GM19463 (cell line): Measurements from ENCODE around the gene PRKCH.

ENCODE experiments used
- ATAC-seq: cut with Tn5 transposase; IDR thresholded peaks from one replicate; pipeline ENCODE4 v1.9.1; 2021; ENCODE audit warnings: mild to moderate bottlenecking, moderate library complexity; ENCODE audit not compliant: unreplicated experiment

Gene PRKCH

GRCh38 chr14:61360796-61361525 lies 39.6 kb downstream of the PRKCH start:
- ATAC-seq = no peak

- ATAC-seq = no peak
Observed at GRCh38 chr14:61362072-61362750, 40.8 kb downstream of the PRKCH start.

- ATAC-seq = no peak
Observed at GRCh38 chr14:61364243-61364642, 42.9 kb downstream of the PRKCH start.

- no peak for ATAC-seq
Observed at GRCh38 chr14:61365667-61366212, 44.4 kb downstream of the PRKCH start.

DNA sequence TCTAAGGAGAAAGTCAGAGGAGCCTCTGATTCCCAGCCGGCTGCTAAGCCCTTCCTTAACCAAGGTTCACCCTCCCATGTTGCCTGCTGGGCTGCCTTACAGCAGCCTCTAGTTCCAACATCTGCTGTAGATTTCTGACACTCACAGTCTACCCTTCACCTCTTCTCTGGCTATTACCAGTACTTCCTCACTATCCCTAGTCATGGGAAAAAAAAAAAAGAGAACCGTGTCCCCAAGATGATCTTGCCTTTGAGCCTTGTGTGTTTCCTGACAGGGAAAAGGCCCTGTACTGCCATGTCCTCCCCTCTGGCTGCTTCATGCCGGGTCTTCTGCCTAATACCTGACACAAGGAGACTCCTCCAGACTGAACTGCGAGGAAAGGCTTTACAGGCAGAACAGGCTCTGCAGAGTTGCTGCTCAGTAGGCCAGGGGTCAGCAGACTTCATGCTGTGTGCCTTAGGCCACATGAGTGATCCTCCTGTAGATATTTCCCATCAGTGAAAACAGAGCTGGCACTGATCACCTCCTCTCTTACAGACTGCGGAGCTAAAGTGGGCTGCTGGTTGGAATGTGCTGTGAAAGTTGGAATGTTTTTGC lies 46.8 kb downstream of the PRKCH start:
- ATAC-seq = no peak

DNA sequence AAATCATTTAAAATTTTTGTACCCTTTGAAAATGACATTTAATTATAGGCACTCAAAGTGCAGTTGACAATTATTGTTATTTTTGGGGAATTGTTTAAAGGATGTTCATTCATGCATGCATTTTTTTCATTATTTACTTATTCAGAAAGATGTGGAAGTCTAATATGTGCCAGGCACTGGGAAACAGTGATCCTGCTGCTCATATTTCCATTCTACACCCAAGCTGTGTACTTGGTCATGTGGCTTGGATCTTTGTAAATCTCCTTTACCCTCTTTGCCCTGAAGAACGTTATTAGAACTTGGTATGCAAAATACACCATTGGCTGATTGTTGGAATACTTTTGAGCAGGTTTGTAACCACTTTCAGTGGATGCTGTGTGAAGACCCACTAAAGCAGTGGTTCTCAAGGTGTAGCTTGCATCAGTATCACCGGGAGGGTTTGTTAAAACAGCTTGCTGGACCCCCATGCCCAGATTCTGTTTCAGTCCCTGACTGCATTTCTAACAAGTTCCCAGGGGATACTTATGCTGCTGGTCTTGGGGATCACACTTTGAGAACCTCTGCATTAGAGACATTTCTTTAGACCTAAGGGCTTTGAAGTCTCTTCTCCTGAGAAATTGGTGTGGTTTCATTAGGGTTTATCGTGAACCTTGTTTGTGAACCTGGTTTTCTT lies 47.5 kb downstream of the PRKCH start:
- no peak for ATAC-seq

DNA sequence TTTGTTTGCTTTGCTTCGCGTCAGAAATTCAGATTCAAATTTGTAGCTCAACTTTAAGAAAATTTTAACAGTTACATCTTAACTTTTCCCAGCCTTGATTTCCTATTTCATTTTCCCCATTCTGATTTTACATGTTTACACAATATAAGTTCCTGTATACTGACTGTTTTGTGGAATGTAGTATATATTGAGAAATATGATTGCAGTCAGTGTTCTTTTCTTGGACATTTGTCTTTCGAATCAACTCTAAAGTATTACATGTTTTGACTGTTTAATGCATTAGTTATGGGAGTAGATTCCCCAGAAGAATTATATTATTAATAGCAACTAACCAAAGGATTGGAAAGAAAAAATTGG lies 48.1 kb downstream of the PRKCH start:
- no peak for ATAC-seq

DNA sequence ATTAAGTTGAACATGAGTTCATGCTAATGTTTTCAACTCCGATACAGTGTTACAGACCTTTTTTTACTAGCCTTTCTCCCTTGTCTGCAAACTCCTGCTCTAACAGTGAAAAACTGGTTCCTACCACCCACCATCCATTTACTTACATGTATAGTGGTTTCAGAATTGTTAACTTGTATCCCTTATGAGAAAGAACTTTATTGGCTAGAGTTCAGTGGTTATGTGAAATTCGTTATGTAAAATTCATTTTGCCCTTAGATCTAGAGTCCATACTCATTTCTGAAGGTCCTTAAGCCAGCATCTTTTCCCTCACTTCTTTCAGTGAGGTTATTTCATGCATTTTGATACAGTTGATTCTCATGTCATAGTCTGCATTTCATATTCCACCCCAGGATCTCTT lies 51.0 kb downstream of the PRKCH start:
- no peak for ATAC-seq

DNA sequence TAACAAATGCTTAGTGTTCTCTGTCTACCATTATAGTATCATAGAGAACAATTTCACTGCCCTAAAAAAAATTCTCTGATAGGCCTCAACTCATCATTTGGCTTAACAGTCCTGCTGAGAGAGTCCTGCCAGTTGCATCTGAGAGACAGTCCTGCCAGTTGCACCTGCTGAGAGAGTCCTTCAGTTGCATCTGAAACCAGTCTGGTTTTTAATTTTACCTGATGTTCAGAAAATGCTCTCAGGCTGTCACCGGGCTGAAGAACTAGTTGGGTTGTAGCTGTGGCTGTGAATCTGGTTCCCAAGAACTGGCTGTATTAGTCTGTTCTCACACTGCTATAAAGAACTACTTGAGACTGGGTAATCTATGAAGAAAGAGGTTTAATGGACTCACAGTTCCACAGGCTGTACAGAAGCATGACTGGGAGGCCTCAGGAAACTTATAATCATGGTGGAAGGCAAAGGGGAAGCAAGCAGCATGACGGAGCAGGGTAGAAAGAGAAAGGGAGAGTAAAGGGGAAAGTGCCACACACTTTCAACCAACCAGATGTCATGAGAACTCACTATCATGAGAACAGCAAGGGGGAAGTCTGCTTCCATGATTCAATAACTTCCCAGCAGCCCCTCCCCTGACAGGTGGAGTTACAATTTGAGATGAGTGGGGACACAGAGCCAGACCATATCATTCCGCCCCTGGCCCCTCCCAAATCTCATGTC lies 51.6 kb downstream of the PRKCH start:
- no peak for ATAC-seq

DNA sequence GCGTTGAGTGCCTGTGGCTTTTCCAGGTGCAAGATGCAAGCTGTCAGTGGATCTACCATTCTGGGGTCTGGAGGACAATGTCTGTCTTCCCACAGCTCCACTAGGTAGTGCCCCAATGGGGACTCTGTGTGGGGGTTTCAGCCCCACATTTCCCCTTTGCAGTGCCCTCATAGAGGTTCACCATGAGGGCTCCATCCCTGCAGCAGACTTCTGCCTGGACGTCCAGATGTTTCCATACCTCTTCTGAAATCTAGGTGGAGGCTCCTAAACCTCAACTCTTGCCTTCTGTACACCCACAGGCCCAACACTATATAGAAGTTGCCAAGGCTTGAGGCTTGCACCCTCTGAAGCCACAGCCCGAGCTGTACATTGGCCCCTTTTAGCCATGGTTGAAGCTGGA lies 52.9 kb downstream of the PRKCH start:
- ATAC-seq = no peak

DNA sequence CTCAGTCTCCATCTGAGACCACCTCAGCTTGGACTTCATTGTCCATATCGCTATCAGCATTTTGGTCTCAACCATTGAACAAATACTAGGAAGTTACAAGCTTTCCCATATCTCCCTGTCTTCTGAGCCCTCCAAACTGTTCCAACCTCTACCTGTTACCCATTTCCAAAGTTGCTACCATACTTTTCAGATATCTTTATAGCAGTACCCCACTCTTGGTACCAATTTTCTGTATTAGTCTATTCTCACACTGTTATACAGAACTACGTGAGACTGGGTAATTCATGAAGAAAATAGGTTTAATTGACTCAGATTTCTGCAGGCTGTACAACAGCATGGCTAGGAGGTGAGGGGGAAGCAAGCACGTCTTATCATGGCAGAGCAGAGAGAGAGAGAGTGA lies 53.8 kb downstream of the PRKCH start:
- ATAC-seq = no peak

DNA sequence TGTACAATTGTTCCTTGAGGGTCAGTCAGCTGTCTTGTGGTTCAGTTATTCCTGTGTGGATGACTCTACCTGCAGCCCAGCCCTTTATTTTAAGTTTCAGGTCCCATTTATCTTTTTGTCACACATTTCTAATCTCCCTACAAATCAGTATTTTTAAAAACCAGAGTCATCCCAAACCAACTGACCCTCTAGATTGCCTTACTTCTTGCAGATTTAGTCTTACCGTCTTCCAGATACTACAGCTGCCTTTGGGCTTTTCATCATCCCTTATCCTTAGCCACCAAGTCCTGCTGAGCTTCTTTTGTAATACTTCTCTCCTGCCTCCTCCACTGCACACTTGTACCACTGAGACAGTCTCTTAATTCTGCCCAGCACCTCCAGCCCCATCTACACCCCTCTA lies 54.9 kb downstream of the PRKCH start:
- ATAC-seq = no peak

- ATAC-seq = no peak
Observed at GRCh38 chr14:61377749-61378148, 56.4 kb downstream of the PRKCH start.

DNA sequence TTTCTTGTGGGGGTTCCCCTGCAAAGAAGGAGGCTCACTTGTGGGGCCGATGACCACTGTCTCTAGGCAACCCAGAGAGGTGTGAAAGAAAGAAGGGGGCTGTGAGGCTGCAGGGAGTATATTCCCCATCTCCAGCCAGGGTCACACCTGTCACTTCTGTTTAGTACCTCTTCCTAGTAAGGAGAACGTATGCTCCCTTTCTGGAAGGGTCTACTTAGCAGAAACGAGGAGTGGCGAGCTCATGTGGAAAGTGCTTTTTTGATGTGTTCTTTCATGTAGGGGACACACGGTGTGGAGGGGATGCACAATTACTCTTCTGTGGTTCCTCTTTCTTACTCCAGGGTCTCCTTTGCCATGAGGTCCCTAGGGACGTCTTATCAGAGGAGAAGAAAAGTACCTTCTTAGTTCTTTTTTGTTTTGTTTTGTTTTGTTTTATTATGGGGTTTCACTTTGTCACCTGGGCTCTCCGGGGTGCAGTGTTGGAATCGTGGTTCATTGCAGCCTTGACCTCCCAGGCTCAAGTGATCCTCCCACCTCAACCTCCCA lies 58.3 kb downstream of the PRKCH start:
- ATAC-seq = no peak

DNA sequence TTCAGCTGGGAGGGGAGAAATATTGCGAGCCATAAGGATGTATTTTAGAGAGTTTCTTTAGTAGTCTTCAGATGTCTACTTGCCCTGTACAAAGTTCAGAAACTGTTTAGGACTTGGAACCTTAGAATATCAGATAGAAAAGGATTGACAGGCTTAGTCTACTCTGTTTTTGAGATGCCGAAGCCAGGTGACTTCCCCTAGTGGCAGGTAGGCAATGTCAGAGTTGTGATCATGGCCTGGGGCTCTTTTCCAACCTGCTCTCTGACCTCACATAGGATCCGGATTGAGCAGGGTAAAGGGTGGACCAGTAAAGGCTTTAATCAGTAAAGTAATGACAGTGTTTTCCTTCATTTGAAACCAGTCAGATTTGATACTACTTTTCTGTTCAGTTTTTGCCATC lies 59.6 kb downstream of the PRKCH start:
- no peak for ATAC-seq

DNA sequence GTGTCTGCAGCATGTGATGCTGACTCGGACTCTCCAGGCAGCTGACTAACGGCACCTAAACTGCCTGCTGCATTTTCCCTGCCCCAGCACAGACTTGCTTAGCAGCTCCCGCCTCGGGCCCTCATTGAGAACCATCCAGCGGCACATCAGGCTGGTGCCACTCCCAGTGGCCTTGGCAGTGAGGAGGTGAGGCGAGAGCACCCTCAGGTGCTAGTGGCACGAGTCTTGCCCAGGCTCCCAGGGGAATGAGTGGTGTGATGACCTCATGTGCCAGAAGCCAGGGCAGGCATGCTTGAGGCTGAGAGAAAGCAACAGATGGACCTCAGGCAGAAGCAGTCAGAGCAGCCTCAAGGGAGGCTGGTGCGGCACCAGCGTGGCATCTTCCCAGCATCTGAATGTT lies 60.2 kb downstream of the PRKCH start:
- no peak for ATAC-seq

DNA sequence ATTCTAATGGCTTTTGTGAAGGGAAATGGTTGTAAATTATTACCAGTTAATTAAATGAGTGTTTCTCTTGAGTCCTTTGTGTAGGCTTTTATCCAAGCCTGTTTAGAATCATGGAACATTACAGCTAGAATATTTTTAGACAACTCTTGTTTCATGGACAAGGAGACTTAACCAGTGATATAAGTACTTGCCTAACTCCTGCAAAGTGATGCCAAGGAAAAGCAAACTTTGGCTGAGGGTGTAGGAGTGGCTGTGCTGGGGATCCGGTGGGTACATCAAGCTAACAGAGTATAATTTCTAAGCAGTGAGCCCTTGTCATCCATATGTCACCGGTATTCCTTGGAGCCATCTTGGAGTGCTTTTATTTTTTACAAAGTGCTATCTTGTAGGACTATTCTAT lies 61.5 kb downstream of the PRKCH start:
- ATAC-seq = no peak

DNA sequence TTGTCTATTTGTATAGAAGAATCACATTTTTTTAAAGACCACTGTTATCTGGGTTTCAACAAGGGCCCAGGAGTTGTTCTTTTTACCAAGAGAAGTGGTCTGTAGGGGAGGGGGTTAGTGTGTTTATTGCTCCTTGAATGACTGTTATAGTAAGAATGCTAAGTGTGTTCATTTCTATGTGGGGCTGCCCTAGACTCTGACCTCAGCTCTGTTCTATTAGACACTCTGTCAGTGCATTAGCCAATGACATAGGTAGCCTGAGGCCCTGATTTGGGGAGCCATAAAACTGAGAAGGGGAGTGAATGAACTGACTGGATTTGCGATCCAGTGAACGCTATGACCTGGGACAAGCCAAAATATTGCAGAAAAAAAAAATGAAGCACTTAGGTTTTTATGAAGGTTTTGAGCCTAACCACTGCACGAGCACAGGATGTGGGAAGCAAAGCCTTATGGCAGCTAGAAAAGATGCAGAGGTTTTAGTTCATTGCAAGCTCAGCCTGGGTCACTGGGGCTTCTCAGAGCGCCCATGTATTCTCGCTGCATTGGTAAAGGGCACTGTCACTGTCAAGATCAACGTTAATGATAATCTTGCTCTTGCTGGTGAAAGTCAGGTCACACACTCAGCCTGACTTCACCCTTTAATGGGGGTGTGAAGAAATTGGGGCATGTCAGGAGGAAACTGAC lies 63.8 kb downstream of the PRKCH start:
- no peak for ATAC-seq

GRCh38 chr14:61386173-61386772 lies 64.9 kb downstream of the PRKCH start:
- ATAC-seq = no peak

- ATAC-seq = no peak
Observed at GRCh38 chr14:61387076-61387475, 65.7 kb downstream of the PRKCH start.
